HEK293T (cell line): ENCODE data around the gene DEPP1.

ENCODE experiments used
- ARNT ChIP-seq: fragments of 450-650 bp; IDR thresholded peaks from 2 replicates; pipeline ENCODE4 v1.6.1; 2017; ENCODE audit warnings: mild to moderate bottlenecking
- BHLHE40 ChIP-seq: fragments of 450-650 bp; IDR thresholded peaks from 2 replicates; pipeline ENCODE4 v1.6.1; 2016; ENCODE audit warnings: mild to moderate bottlenecking, moderate library complexity, borderline replicate concordance
- ELF4 ChIP-seq: fragments of 450-650 bp; IDR thresholded peaks from 2 replicates; pipeline ENCODE4 v1.6.1; 2017; ENCODE audit warnings: antibody characterized with exemption
- FOXA1 ChIP-seq: fragments of 450-650 bp; IDR thresholded peaks from 2 replicates; pipeline ENCODE4 v1.6.1; 2016; ENCODE audit warnings: mild to moderate bottlenecking
- FOXM1 ChIP-seq: fragments of 450-650 bp; IDR thresholded peaks from 2 replicates; pipeline ENCODE4 v1.6.1; 2017; ENCODE audit warnings: mild to moderate bottlenecking, borderline replicate concordance
- HDGF ChIP-seq: fragments of 450-650 bp; IDR thresholded peaks from 2 replicates; pipeline ENCODE4 v1.6.1; 2017; ENCODE audit warnings: antibody characterized with exemption, borderline replicate concordance
- LEF1 ChIP-seq: fragments of 450-650 bp; IDR thresholded peaks from 2 replicates; pipeline ENCODE4 v1.6.1; 2017; ENCODE audit warnings: mild to moderate bottlenecking, borderline replicate concordance
- NFRKB ChIP-seq: fragments of 450-650 bp; IDR thresholded peaks from 2 replicates; pipeline ENCODE4 v1.6.1; 2016; ENCODE audit warnings: mild to moderate bottlenecking, moderate library complexity
- SP1 ChIP-seq: fragments of 450-650 bp; IDR thresholded peaks from 2 replicates; pipeline ENCODE4 v1.6.1; 2017
- SUZ12 ChIP-seq: fragments of 450-650 bp; IDR thresholded peaks from 2 replicates; pipeline ENCODE4 v1.6.1; 2016; ENCODE audit warnings: mild to moderate bottlenecking
- TARDBP ChIP-seq: fragments of 450-650 bp; IDR thresholded peaks from 2 replicates; pipeline ENCODE4 v1.6.1; 2016

GRCh38 chr10:45003432-45004000, 24.9 kb upstream of the DEPP1 start:
- no peak for TF ChIP-seq ARNT
- no peak for TF ChIP-seq BHLHE40
- TF ChIP-seq SP1, result no peak
- no peak for TF ChIP-seq TARDBP
- TF ChIP-seq NFRKB, result no peak
- TF ChIP-seq FOXM1, result no peak
- TF ChIP-seq LEF1, result no peak
- no peak for TF ChIP-seq HDGF
- no peak for TF ChIP-seq FOXA1
- no peak for TF ChIP-seq SUZ12
- TF ChIP-seq ELF4, result no peak
